HEK293T (cell line): ENCODE measurements around the gene NUDT12.

ENCODE experiments used
- BHLHE40 ChIP-seq: fragments of 450-650 bp; IDR thresholded peaks from 2 replicates; pipeline ENCODE4 v1.6.1; 2016; ENCODE audit warnings: mild to moderate bottlenecking, moderate library complexity, borderline replicate concordance
- CTBP1 ChIP-seq: fragments of 450-650 bp; IDR thresholded peaks from 2 replicates; pipeline ENCODE4 v1.6.1; 2016; ENCODE audit warnings: borderline replicate concordance
- FOXA1 ChIP-seq: fragments of 450-650 bp; IDR thresholded peaks from 2 replicates; pipeline ENCODE4 v1.6.1; 2016; ENCODE audit warnings: mild to moderate bottlenecking
- FOXK2 ChIP-seq: fragments of 450-650 bp; IDR thresholded peaks from 2 replicates; pipeline ENCODE4 v1.6.1; 2016; ENCODE audit warnings: mild to moderate bottlenecking
- FOXM1 ChIP-seq: fragments of 450-650 bp; IDR thresholded peaks from 2 replicates; pipeline ENCODE4 v1.6.1; 2017; ENCODE audit warnings: mild to moderate bottlenecking, borderline replicate concordance
- LEF1 ChIP-seq: fragments of 450-650 bp; IDR thresholded peaks from 2 replicates; pipeline ENCODE4 v1.6.1; 2017; ENCODE audit warnings: mild to moderate bottlenecking, borderline replicate concordance
- SUZ12 ChIP-seq: fragments of 450-650 bp; IDR thresholded peaks from 2 replicates; pipeline ENCODE4 v1.6.1; 2016; ENCODE audit warnings: mild to moderate bottlenecking
- TARDBP ChIP-seq: fragments of 450-650 bp; IDR thresholded peaks from 2 replicates; pipeline ENCODE4 v1.6.1; 2016
- ZNF384 ChIP-seq: fragments of 450-650 bp; IDR thresholded peaks from 2 replicates; pipeline ENCODE4 v1.6.1; 2016

DNA sequence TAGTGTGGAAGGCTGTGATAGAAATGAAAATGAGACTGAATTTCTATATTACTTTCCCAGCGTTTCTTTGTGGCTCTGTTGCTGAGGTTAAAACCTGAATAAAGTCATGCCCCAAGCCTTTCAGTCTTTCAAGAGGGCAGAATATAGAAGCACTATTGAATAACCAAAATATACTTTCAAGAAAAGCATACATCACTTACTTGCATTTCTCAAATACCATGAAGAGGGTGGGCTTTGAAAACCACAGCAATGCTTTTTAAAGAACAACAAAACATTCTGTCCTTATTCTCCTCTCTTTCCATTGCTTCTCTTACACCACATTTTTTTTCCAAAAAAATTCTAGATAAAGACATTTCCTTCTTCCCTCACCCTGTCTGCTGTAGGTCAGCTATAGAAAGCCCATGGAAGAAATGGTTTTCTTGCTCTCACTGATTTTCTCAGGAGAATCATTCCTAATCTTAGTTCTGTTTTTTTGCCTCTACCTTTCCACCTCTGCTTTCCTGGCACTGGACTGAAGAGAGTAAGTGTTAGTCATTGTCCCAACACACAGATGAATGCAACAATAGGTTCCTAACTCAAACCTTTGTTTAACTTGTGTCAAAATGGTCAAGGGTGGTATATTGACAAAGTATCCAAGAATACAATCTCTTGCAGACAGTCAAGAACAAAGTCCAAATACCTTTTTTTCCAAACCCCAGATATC, 51.6 kb downstream of the NUDT12 start:
- TF ChIP-seq CTBP1 (no peak), FOXM1 (no peak), SUZ12 (no peak), BHLHE40 (no peak), FOXA1 (no peak), LEF1 (no peak), FOXK2 (no peak), TARDBP (no peak), ZNF384 (no peak)
